HepG2 (cell line): ENCODE measurements around the gene OSCP1.

Experiments used
- POLR2AphosphoS5 ChIP-seq: IDR thresholded peaks from 2 replicates; pipeline ENCODE4 v1.6.1; 2012; ENCODE audit warnings: low read depth, low read length
- STAT6 ChIP-seq: sonication (generic); formaldehyde crosslinking; IDR thresholded peaks from 2 replicates; pipeline ENCODE4 v1.4.0; 2020; ENCODE audit warnings: missing genetic modification reagents, mild to moderate bottlenecking, borderline replicate concordance

- TF ChIP-seq STAT6 (CRISPR knock-in tag) (no peak), POLR2AphosphoS5 (no peak)
Measured at GRCh38 chr1:36433102-36433501, 17.1 kb downstream of the OSCP1 start.
